ENCODE results near the gene HDAC7. TPM values are rescaled to one million over a fixed set of nuclear protein-coding genes. Genes with fewer than 3 reads are reported as not detected.
"Not testable (repeated sequence)": the region's sequence is repeated elsewhere in the genome, so short reads cannot be mapped to it uniquely, and the experiment has no call there.

HDAC7 gene
- total and polyA plus RNA-seq, 2 donors (not counting 1 experiment from before 2014, with no cell fraction given), result 28.1 to 31.6 TPM

GRCh38 chr12:47811581-47812484 is 7.9 kb downstream of the HDAC7 start:
- H3K36me3 ChIP-seq (ENCODE audit: control insufficient read depth, insufficient read depth, low read length), result no peaks in the 10 kb centered on the region
- peaks cover 71% of the 10 kb centered on the region for H3K4me1 ChIP-seq (ENCODE audit: control insufficient read depth, extremely low read depth, insufficient read depth, low read length)
- peak overlapping the region in 3 of 4 experiments; percentile 0 to 58 (median 23) for H3K4me3 ChIP-seq (replicated peaks in 1 of 4; ENCODE audit: control extremely low read depth in 1 of 4, insufficient read depth in 1 of 4, low read depth in 3 of 4, low read length in 4 of 4)
- H2AFZ ChIP-seq (ENCODE audit: low read length), result no peak overlapping the region
- H3K79me2 ChIP-seq (ENCODE audit: control insufficient read depth, insufficient read depth, low read length), result peaks cover 88% of the 10 kb centered on the region
- H3K9me3 ChIP-seq (ENCODE audit: control insufficient read depth, insufficient read depth, low read depth, low read length), result no peaks in the 10 kb centered on the region
- TF ChIP-seq EZH2 (IDR thresholded peaks at IDR 0.05; ENCODE audit: low read length, missing control alignments) (no peak), CTCF (conservative IDR thresholded peaks at IDR 0.05 in 1 of 2, IDR thresholded peaks at IDR 0.05 in 1 of 2; ENCODE audit: low read depth in 1 of 2, low read length in 2 of 2) (no peak)
- peak overlapping the region; percentile 48 for H3K9ac ChIP-seq (ENCODE audit: insufficient read depth, low read length)
- no peaks in the 10 kb centered on the region for H4K20me1 ChIP-seq (ENCODE audit: control insufficient read depth, extremely low read depth, insufficient read depth, low read length)
- peak; percentile 83 to 92 for DNase-seq (ENCODE audit: low read depth in 2 of 2)
- H3K4me2 ChIP-seq (ENCODE audit: extremely low read depth, insufficient read depth, low read length), result peak overlapping the region; percentile 76
- H3K27ac ChIP-seq (ENCODE audit: insufficient read depth, low read length), result peak overlapping the region; percentile 92
- H3K27me3 ChIP-seq (ENCODE audit: control insufficient read depth, insufficient read depth, low read length), result no peaks in the 10 kb centered on the region

GRCh38 chr12:47811072-47811396 is 8.7 kb downstream of the HDAC7 start:
- H3K4me2 ChIP-seq (ENCODE audit: extremely low read depth, insufficient read depth, low read length), result peak overlapping the region; percentile 13
- peak overlapping the region; percentile 92 for H3K27ac ChIP-seq (ENCODE audit: insufficient read depth, low read length)
- no peaks in the 10 kb centered on the region for H3K27me3 ChIP-seq (ENCODE audit: control insufficient read depth, insufficient read depth, low read length)
- H3K4me3 ChIP-seq (replicated peaks in 1 of 4; ENCODE audit: control extremely low read depth in 1 of 4, insufficient read depth in 1 of 4, low read depth in 3 of 4, low read length in 4 of 4), result no peak overlapping the region
- H3K79me2 ChIP-seq (ENCODE audit: control insufficient read depth, insufficient read depth, low read length), result peaks cover 88% of the 10 kb centered on the region
- DNase-seq (ENCODE audit: low read depth in 2 of 2), result no peak
- H3K4me1 ChIP-seq (ENCODE audit: control insufficient read depth, extremely low read depth, insufficient read depth, low read length), result peaks cover 67% of the 10 kb centered on the region
- H3K9ac ChIP-seq (ENCODE audit: insufficient read depth, low read length), result no peak overlapping the region
- no peaks in the 10 kb centered on the region for H3K9me3 ChIP-seq (ENCODE audit: control insufficient read depth, insufficient read depth, low read depth, low read length)
- TF ChIP-seq CTCF (conservative IDR thresholded peaks at IDR 0.05 in 1 of 2, IDR thresholded peaks at IDR 0.05 in 1 of 2; ENCODE audit: low read depth in 1 of 2, low read length in 2 of 2) (no peak), EZH2 (IDR thresholded peaks at IDR 0.05; ENCODE audit: low read length, missing control alignments) (no peak)
- no peak overlapping the region for H2AFZ ChIP-seq (ENCODE audit: low read length)
- no peaks in the 10 kb centered on the region for H4K20me1 ChIP-seq (ENCODE audit: control insufficient read depth, extremely low read depth, insufficient read depth, low read length)
- H3K36me3 ChIP-seq (ENCODE audit: control insufficient read depth, insufficient read depth, low read length), result no peaks in the 10 kb centered on the region

- not testable (repeated sequence) for H3K4me2 ChIP-seq (ENCODE audit: extremely low read depth, insufficient read depth, low read length); DNase-seq (ENCODE audit: low read depth in 2 of 2); H3K4me3 ChIP-seq (replicated peaks in 1 of 4; ENCODE audit: control extremely low read depth in 1 of 4, insufficient read depth in 1 of 4, low read depth in 3 of 4, low read length in 4 of 4); H3K27me3 ChIP-seq (ENCODE audit: control insufficient read depth, insufficient read depth, low read length); H2AFZ ChIP-seq (ENCODE audit: low read length); H3K36me3 ChIP-seq (ENCODE audit: control insufficient read depth, insufficient read depth, low read length); H3K9me3 ChIP-seq (ENCODE audit: control insufficient read depth, insufficient read depth, low read depth, low read length); H3K9ac ChIP-seq (ENCODE audit: insufficient read depth, low read length); H4K20me1 ChIP-seq (ENCODE audit: control insufficient read depth, extremely low read depth, insufficient read depth, low read length)
- peaks cover 67% of the 10 kb centered on the region for H3K4me1 ChIP-seq (ENCODE audit: control insufficient read depth, extremely low read depth, insufficient read depth, low read length)
- peak overlapping the region; percentile 92 for H3K27ac ChIP-seq (ENCODE audit: insufficient read depth, low read length)
- peaks cover 88% of the 10 kb centered on the region for H3K79me2 ChIP-seq (ENCODE audit: control insufficient read depth, insufficient read depth, low read length)
Measured at GRCh38 chr12:47809518-47809917, 10.2 kb downstream of the HDAC7 start.
